Measurements from ENCODE around the gene MEIS2. TPM values are rescaled to one million over a fixed set of nuclear protein-coding genes. Genes with fewer than 3 reads are reported as not detected.

The MEIS2 gene
- total RNA-seq, 2 experiments from 2014 or later = not detected

DNA sequence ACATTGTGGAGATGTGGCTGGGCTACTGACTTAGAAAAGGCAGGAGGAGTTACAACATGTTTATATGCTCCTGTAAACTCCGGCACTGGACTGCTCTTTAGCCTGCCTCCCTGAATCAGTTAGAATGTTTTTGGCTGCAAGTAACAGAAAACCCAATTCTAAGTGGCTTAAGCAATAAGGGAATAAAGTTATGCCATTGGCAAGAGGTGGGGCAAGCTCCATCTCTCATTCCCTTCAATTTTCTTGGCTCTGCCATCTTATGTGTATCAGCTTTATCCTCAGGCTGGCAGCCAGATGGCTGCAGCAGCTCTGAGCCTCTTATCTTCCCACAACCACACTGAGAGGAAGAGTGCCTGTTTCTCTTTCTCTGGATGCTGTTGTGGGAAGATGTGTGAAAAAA is 22.4 kb upstream of the MEIS2 start:
- no peaks in the 10 kb centered on the region for H3K36me3 Mint-ChIP-seq (ENCODE audit: low read depth)
- TF ChIP-seq, protein P1, sequence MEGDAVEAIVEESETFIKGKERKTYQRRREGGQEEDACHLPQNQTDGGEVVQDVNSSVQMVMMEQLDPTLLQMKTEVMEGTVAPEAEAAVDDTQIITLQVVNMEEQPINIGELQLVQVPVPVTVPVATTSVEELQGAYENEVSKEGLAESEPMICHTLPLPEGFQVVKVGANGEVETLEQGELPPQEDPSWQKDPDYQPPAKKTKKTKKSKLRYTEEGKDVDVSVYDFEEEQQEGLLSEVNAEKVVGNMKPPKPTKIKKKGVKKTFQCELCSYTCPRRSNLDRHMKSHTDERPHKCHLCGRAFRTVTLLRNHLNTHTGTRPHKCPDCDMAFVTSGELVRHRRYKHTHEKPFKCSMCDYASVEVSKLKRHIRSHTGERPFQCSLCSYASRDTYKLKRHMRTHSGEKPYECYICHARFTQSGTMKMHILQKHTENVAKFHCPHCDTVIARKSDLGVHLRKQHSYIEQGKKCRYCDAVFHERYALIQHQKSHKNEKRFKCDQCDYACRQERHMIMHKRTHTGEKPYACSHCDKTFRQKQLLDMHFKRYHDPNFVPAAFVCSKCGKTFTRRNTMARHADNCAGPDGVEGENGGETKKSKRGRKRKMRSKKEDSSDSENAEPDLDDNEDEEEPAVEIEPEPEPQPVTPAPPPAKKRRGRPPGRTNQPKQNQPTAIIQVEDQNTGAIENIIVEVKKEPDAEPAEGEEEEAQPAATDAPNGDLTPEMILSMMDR (IDR thresholded peaks at IDR 0.05) = no peak
- Histone ChIP-seq H3K36me3 (ENCODE audit: insufficient read depth, low read length) (no peaks in the 10 kb centered on the region), H3K27ac (ENCODE audit: low read depth in 1 of 2, low read length in 2 of 2) (no peak overlapping the region), H3K9me3 (ENCODE audit: control insufficient read depth in 1 of 2, insufficient read depth in 1 of 2, low read length in 2 of 2) (no peaks in the 10 kb centered on the region), H3K4me1 (ENCODE audit: insufficient read depth, low read length) (no peaks in the 10 kb centered on the region), H3K4me3 (ENCODE audit: low read length) (no peak overlapping the region), H3K27me3 (ENCODE audit: control insufficient read depth in 1 of 2, insufficient read depth in 2 of 2, low read length in 2 of 2) (peaks cover 3 to 7% of the 10 kb centered on the region in 2 experiments)
- H3K27me3 Mint-ChIP-seq = peaks cover 24% of the 10 kb centered on the region
- POLR2A ChIA-PET = no interaction called here
- CTCF ChIA-PET = no interaction called here
- ATAC-seq (ENCODE audit: poor library complexity) = no peak
- intact Hi-C loops (cut with DNase I, micrococcal nuclease) = no loop called here
- DNase-seq = no peak
- H3K4me3 Mint-ChIP-seq = no peak overlapping the region
- H3K9me3 Mint-ChIP-seq = no peaks in the 10 kb centered on the region
- no peaks in the 10 kb centered on the region for H3K4me1 Mint-ChIP-seq (ENCODE audit: low read depth)
- no peak overlapping the region for H3K27ac Mint-ChIP-seq

DNA sequence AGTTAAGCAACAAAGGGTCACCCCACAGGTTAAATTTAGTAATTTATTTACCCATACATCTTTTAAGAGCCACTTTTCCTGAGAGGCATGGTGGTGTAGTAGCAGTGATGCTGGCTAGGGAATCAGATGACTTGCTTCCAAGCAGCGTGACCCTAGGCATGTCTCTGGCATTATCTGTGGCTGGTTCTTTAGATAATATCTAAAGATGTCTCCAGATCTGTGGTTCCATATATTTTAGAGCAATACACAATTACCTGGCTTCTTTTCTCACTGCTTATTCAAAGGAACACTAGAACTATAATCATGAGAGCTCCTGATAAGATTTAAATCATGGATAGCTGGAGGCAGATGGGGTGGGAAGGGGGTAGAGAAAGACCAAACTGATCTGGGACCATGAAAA is 21.1 kb upstream of the MEIS2 start:
- no peaks in the 10 kb centered on the region for H3K4me1 Mint-ChIP-seq (ENCODE audit: low read depth)
- Histone ChIP-seq H3K9me3 (ENCODE audit: control insufficient read depth in 1 of 2, insufficient read depth in 1 of 2, low read length in 2 of 2) (no peaks in the 10 kb centered on the region), H3K4me1 (ENCODE audit: insufficient read depth, low read length) (no peaks in the 10 kb centered on the region), H3K27me3 (ENCODE audit: control insufficient read depth in 1 of 2, insufficient read depth in 2 of 2, low read length in 2 of 2) (peaks cover 3 to 7% of the 10 kb centered on the region in 2 experiments), H3K27ac (ENCODE audit: low read depth in 1 of 2, low read length in 2 of 2) (no peak overlapping the region), H3K4me3 (ENCODE audit: low read length) (no peak overlapping the region), H3K36me3 (ENCODE audit: insufficient read depth, low read length) (no peaks in the 10 kb centered on the region)
- ATAC-seq (ENCODE audit: poor library complexity) (no peak), DNase-seq (no peak)
- no peak overlapping the region for H3K4me3 Mint-ChIP-seq
- H3K27ac Mint-ChIP-seq = no peak overlapping the region
- intact Hi-C loops (cut with DNase I, micrococcal nuclease) = no loop called here
- TF ChIP-seq, protein P1 (IDR thresholded peaks at IDR 0.05) = no peak
- H3K27me3 Mint-ChIP-seq = peaks cover 29% of the 10 kb centered on the region
- H3K9me3 Mint-ChIP-seq = no peaks in the 10 kb centered on the region
- POLR2A ChIA-PET = no interaction called here
- H3K36me3 Mint-ChIP-seq (ENCODE audit: low read depth) = no peaks in the 10 kb centered on the region
- CTCF ChIA-PET = no interaction called here

DNA sequence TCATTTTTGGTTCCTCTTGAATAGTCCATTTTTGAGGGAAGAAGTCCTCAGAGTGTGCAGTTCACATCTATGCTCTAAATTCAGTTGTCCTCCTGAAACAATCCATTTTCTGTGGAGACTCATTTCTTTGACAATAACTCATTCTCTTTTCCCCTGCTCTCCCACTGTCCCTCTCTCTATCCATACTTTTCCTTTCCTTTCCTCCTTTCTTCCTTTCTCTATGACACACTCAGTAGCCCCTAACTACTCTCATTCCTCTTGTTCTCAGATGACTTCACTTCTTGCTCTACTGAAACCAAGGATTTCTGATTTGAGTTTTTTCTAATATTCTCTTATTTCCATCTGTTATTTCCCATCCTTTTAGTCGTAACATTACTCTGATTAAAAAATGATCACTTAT is 16.7 kb upstream of the MEIS2 start:
- ChIA-PET POLR2A (no interaction called here), CTCF (no interaction called here)
- H3K4me3 ChIP-seq (ENCODE audit: low read length) = no peak overlapping the region
- no peaks in the 10 kb centered on the region for H3K36me3 ChIP-seq (ENCODE audit: insufficient read depth, low read length)
- H3K27me3 Mint-ChIP-seq = peaks cover 62% of the 10 kb centered on the region
- H3K27ac Mint-ChIP-seq = no peak overlapping the region
- no peaks in the 10 kb centered on the region for H3K4me1 ChIP-seq (ENCODE audit: insufficient read depth, low read length)
- H3K4me1 Mint-ChIP-seq (ENCODE audit: low read depth) = peaks cover under 1% of the 10 kb centered on the region
- no peak overlapping the region for H3K4me3 Mint-ChIP-seq
- H3K36me3 Mint-ChIP-seq (ENCODE audit: low read depth) = no peaks in the 10 kb centered on the region
- no peaks in the 10 kb centered on the region for H3K9me3 Mint-ChIP-seq
- DNase-seq (no peak), ATAC-seq (ENCODE audit: poor library complexity) (no peak)
- H3K27me3 ChIP-seq (ENCODE audit: control insufficient read depth in 1 of 2, insufficient read depth in 2 of 2, low read length in 2 of 2) = peaks cover 16 to 28% of the 10 kb centered on the region in 2 experiments
- intact Hi-C loops (cut with DNase I, micrococcal nuclease) = no loop called here
- H3K9me3 ChIP-seq (ENCODE audit: control insufficient read depth in 1 of 2, insufficient read depth in 1 of 2, low read length in 2 of 2) = no peaks in the 10 kb centered on the region
- no peak overlapping the region for H3K27ac ChIP-seq (ENCODE audit: low read depth in 1 of 2, low read length in 2 of 2)
- TF ChIP-seq, protein P1 (IDR thresholded peaks at IDR 0.05) = no peak
